RWPE1 (cell line): ENCODE data around the gene CNIH2.

Experiments
- CTCF ChIA-PET: fragments of 350-600 bp; sonication (Branson Sonifier 250); formaldehyde crosslinking; extraction: SDS; loops from one replicate; lab custom pipeline; 2021; lab: Yijun Ruan, JAX
- POLR2A ChIA-PET: fragments of 400-600 bp; formaldehyde crosslinking; extraction: SDS; loops from one replicate; lab custom pipeline; 2020; ENCODE audit warnings: antibody characterized with exemption; ENCODE audit not compliant: low non-redundant PET; lab: Yijun Ruan, JAX
- DNase-seq: peaks from one replicate; pipeline ENCODE4 v3.0.0; 2012; ENCODE audit warnings: low spot score
- H3K27ac ChIP-seq: fragments of 450-650 bp; 2 replicates; pipeline ENCODE4 v1.5.1; 2017
- TF ChIP-seq, protein P1 (sequence below): fragments of 450-650 bp; conservative IDR thresholded peaks from 2 replicates; pipeline ENCODE4 v1.5.1; 2017; ENCODE audit warnings: low read depth, mild to moderate bottlenecking

The CNIH2 gene

GRCh38 chr11:66291303-66291705, 13.3 kb downstream of the CNIH2 start:
- POLR2A ChIA-PET = interaction anchor here (0.5 to 0.6 kb wide), 3 partner anchors 236 to 1210 kb away, joined by 3 to 6 read pairs (median 5); no protein-coding TSS in a partner anchor
- no peak overlapping the region for H3K27ac ChIP-seq
- TF ChIP-seq, protein P1, sequence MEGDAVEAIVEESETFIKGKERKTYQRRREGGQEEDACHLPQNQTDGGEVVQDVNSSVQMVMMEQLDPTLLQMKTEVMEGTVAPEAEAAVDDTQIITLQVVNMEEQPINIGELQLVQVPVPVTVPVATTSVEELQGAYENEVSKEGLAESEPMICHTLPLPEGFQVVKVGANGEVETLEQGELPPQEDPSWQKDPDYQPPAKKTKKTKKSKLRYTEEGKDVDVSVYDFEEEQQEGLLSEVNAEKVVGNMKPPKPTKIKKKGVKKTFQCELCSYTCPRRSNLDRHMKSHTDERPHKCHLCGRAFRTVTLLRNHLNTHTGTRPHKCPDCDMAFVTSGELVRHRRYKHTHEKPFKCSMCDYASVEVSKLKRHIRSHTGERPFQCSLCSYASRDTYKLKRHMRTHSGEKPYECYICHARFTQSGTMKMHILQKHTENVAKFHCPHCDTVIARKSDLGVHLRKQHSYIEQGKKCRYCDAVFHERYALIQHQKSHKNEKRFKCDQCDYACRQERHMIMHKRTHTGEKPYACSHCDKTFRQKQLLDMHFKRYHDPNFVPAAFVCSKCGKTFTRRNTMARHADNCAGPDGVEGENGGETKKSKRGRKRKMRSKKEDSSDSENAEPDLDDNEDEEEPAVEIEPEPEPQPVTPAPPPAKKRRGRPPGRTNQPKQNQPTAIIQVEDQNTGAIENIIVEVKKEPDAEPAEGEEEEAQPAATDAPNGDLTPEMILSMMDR = no peak
- CTCF ChIA-PET = interaction anchor here (0.6 to 1.0 kb wide), 2 partner anchors 9 to 32 kb away, joined by 3 to 5 read pairs; no protein-coding TSS in a partner anchor
- DNase-seq = no peak

- H3K27ac ChIP-seq = no peak within 1 kb of the TSS
- no peak for DNase-seq
- TF ChIP-seq, protein P1 = no peak
- CTCF ChIA-PET = interaction anchor here (0.6 kb wide), 1 partner anchor 32 kb away, joined by 3 read pairs; no protein-coding TSS in a partner anchor
- POLR2A ChIA-PET = interaction anchor here (0.5 to 0.6 kb wide), 3 partner anchors 236 to 1209 kb away, joined by 3 to 6 read pairs (median 5); no protein-coding TSS in a partner anchor
These were observed 13.9 kb downstream of the CNIH2 start, which contains the start of gene TMEM151A for GRCh38 chr11:66291706-66292542. Gene TMEM151A, plus strand, starts transcription at chr11:66291894. Its CDS starts 120 bp downstream, at chr11:66292014.

- TF ChIP-seq, protein P1 = no peak
- POLR2A ChIA-PET = no interaction called here
- CTCF ChIA-PET = no interaction called here
- no peak for DNase-seq
- no peak overlapping the region for H3K27ac ChIP-seq
These were observed 14.8 kb downstream of the CNIH2 start for GRCh38 chr11:66292543-66293332.

GRCh38 chr11:66293352-66293751, 15.4 kb downstream of the CNIH2 start:
- no peak for DNase-seq
- ChIA-PET CTCF (interaction anchor here (2.6 kb wide), 1 partner anchor 11 kb away, joined by 6 read pairs; no protein-coding TSS in a partner anchor), POLR2A (no interaction called here)
- H3K27ac ChIP-seq = no peak overlapping the region
- TF ChIP-seq, protein P1 = no peak

GRCh38 chr11:66293777-66294625, 16.0 kb downstream of the CNIH2 start:
- no peak overlapping the region for H3K27ac ChIP-seq
- TF ChIP-seq, protein P1 = no peak
- no peak for DNase-seq
- ChIA-PET POLR2A (no interaction called here), CTCF (interaction anchor here (0.6 to 2.6 kb wide), 3 partner anchors 11 to 423 kb away, joined by 4 to 6 read pairs (median 5); no protein-coding TSS in a partner anchor)
